ENCODE measurements around the gene BTRC.
"Not testable (repeated sequence)": the region's sequence is repeated elsewhere in the genome, so short reads cannot be mapped to it uniquely, and the experiment has no call there.

Gene BTRC

GRCh38 chr10:101330631-101331225 is 23.2 kb upstream of the BTRC start:
- H3K4me3 ChIP-seq (replicated peaks; ENCODE audit: low read depth, low read length): no peak overlapping the region
- no peak for TF ChIP-seq CTCF (IDR thresholded peaks at IDR 0.05; ENCODE audit: low read length, missing control alignments)
- peak; percentile 54 for DNase-seq (ENCODE audit: low read depth)

GRCh38 chr10:101331956-101332355 is 22.0 kb upstream of the BTRC start:
- no peak overlapping the region for H3K4me3 ChIP-seq (replicated peaks; ENCODE audit: low read depth, low read length)
- no peak for DNase-seq (ENCODE audit: low read depth)
- TF ChIP-seq CTCF (IDR thresholded peaks at IDR 0.05; ENCODE audit: low read length, missing control alignments): no peak

GRCh38 chr10:101334259-101334658 is 19.7 kb upstream of the BTRC start:
- not testable (repeated sequence) for H3K4me3 ChIP-seq (replicated peaks; ENCODE audit: low read depth, low read length); DNase-seq (ENCODE audit: low read depth)

- TF ChIP-seq CTCF (IDR thresholded peaks at IDR 0.05; ENCODE audit: low read length, missing control alignments): no peak
- H3K4me3 ChIP-seq (replicated peaks; ENCODE audit: low read depth, low read length): no peak overlapping the region
- DNase-seq (ENCODE audit: low read depth): no peak
Observed at GRCh38 chr10:101336382-101336781, 17.6 kb upstream of the BTRC start.

GRCh38 chr10:101337836-101338235 is 16.1 kb upstream of the BTRC start:
- no peak overlapping the region for H3K4me3 ChIP-seq (replicated peaks; ENCODE audit: low read depth, low read length)
- TF ChIP-seq CTCF (IDR thresholded peaks at IDR 0.05; ENCODE audit: low read length, missing control alignments): no peak
- DNase-seq (ENCODE audit: low read depth): no peak

- TF ChIP-seq CTCF (IDR thresholded peaks at IDR 0.05; ENCODE audit: low read length, missing control alignments): no peak
- DNase-seq (ENCODE audit: low read depth): no peak
- no peak overlapping the region for H3K4me3 ChIP-seq (replicated peaks; ENCODE audit: low read depth, low read length)
Observed at GRCh38 chr10:101341438-101341837, 12.5 kb upstream of the BTRC start.

GRCh38 chr10:101346177-101346576 is 7.8 kb upstream of the BTRC start:
- H3K4me3 ChIP-seq (replicated peaks; ENCODE audit: low read depth, low read length): no peak overlapping the region
- DNase-seq (ENCODE audit: low read depth): no peak
- no peak for TF ChIP-seq CTCF (IDR thresholded peaks at IDR 0.05; ENCODE audit: low read length, missing control alignments)
